Astrocyte (in vitro differentiated cells and primary cell): ENCODE results near the gene MIA. TPM values are rescaled to one million over a fixed set of nuclear protein-coding genes. Genes with fewer than 3 reads are reported as not detected.

Source experiments
- DNase-seq: peaks from one replicate; pipeline ENCODE4 v3.0.0-alpha.2; 2010; ENCODE audit warnings: low read depth
- FAIRE-seq: peaks from 2 replicates; lab custom pipeline; 2011; peaks lifted over from hg19 to GRCh38; lab: Jason Lieb, UNC
- H2AFZ ChIP-seq: 2 replicates; pipeline ENCODE4 v1.6.0; 2012; ENCODE audit warnings: low read depth, low read length, inconsistent platforms
- H3K27ac ChIP-seq: 2 replicates; pipeline ENCODE4 v1.5.1; 2011; ENCODE audit warnings: low read depth, low read length, inconsistent platforms
- H3K27me3 ChIP-seq: 2 replicates; pipeline ENCODE4 v1.6.0; 2011; ENCODE audit warnings: low read length, inconsistent platforms; ENCODE audit not compliant: insufficient read depth
- H3K36me3 ChIP-seq: 2 replicates; pipeline ENCODE4 v1.5.1; 2011; ENCODE audit warnings: low read length, inconsistent platforms; ENCODE audit not compliant: insufficient read depth
- H3K4me1 ChIP-seq: 2 replicates; pipeline ENCODE4 v1.5.1; 2011; ENCODE audit warnings: low read length, inconsistent platforms; ENCODE audit not compliant: insufficient read depth
- H3K4me2 ChIP-seq: 2 replicates; pipeline ENCODE4 v1.6.0; 2012; ENCODE audit warnings: low read length, inconsistent platforms
- H3K4me3 ChIP-seq: 2 replicates; pipeline ENCODE4 v1.5.1; 2011; ENCODE audit warnings: low read depth, mild to moderate bottlenecking, low read length, inconsistent platforms; ENCODE audit not compliant: insufficient read depth
- H3K79me2 ChIP-seq: 2 replicates; pipeline ENCODE4 v1.6.0; 2012; ENCODE audit warnings: mild to moderate bottlenecking, low read length, inconsistent platforms; ENCODE audit not compliant: insufficient read depth
- H3K9ac ChIP-seq: 2 replicates; pipeline ENCODE4 v1.6.0; 2012; ENCODE audit warnings: mild to moderate bottlenecking, low read length, inconsistent platforms
- H3K9me3 ChIP-seq: 2 replicates; pipeline ENCODE4 v1.5.1; 2012; ENCODE audit warnings: low read depth, mild to moderate bottlenecking, low read length, inconsistent platforms; ENCODE audit not compliant: insufficient read depth
- H4K20me1 ChIP-seq: 2 replicates; pipeline ENCODE4 v1.6.0; 2012; ENCODE audit warnings: low read length, inconsistent platforms; ENCODE audit not compliant: insufficient read depth
- H3K27ac Mint-ChIP-seq: one replicate; pipeline ENCODE4 v1.8.0; 2021; ENCODE audit warnings: mild to moderate bottlenecking, mixed read lengths; ENCODE audit not compliant: unreplicated experiment
- H3K27me3 Mint-ChIP-seq: one replicate; pipeline ENCODE4 v1.8.0; 2021; ENCODE audit warnings: low read depth, mixed read lengths; ENCODE audit not compliant: unreplicated experiment
- H3K36me3 Mint-ChIP-seq: one replicate; pipeline ENCODE4 v1.8.0; 2021; ENCODE audit warnings: low read depth, mixed read lengths; ENCODE audit not compliant: unreplicated experiment
- H3K4me1 Mint-ChIP-seq: one replicate; pipeline ENCODE4 v1.8.0; 2021; ENCODE audit warnings: low read depth, mixed read lengths; ENCODE audit not compliant: unreplicated experiment
- H3K4me3 Mint-ChIP-seq: one replicate; pipeline ENCODE4 v1.8.0; 2021; ENCODE audit warnings: mild to moderate bottlenecking, moderate library complexity, mixed read lengths; ENCODE audit not compliant: unreplicated experiment
- H3K9me3 Mint-ChIP-seq: one replicate; pipeline ENCODE4 v1.8.0; 2021; ENCODE audit warnings: mild to moderate bottlenecking, mixed read lengths; ENCODE audit not compliant: unreplicated experiment
- CTCF ChIP-seq: IDR thresholded peaks from 2 replicates; pipeline ENCODE4 v1.5.1; 2011; ENCODE audit warnings: low read depth, mild to moderate bottlenecking, inconsistent platforms, low read length, moderate library complexity; ENCODE audit not compliant: insufficient read depth
- EZH2 ChIP-seq: IDR thresholded peaks from 2 replicates; pipeline ENCODE4 v1.6.1; 2012; ENCODE audit warnings: mild to moderate bottlenecking, low read length, inconsistent platforms; ENCODE audit not compliant: insufficient read depth
- total RNA-seq: library from RNA; stranded (reverse); gene quantifications from 2 replicates; pipeline ENCODE4 v1.2.1, GENCODE V29; 2021

The MIA gene
- total RNA-seq, 1 donor from 2014 or later = 2.5 TPM

GRCh38 chr19:40754611-40755247, 20.6 kb upstream of the MIA start:
- Histone ChIP-seq H3K9me3 (no peaks in the 10 kb centered on the region), H3K27me3 (no peaks in the 10 kb centered on the region), H3K79me2 (peaks cover 80% of the 10 kb centered on the region), H3K27ac (no peak overlapping the region), H3K4me2 (peak overlapping the region; percentile 51), H2AFZ (no peak overlapping the region), H4K20me1 (peaks cover 51% of the 10 kb centered on the region), H3K4me3 (no peak overlapping the region), H3K9ac (peak overlapping the region; percentile 52), H3K36me3 (peaks cover 10% of the 10 kb centered on the region), H3K4me1 (peaks cover 19% of the 10 kb centered on the region)
- peaks cover 24% of the 10 kb centered on the region for H3K36me3 Mint-ChIP-seq
- no peaks in the 10 kb centered on the region for H3K27me3 Mint-ChIP-seq
- peaks cover 22% of the 10 kb centered on the region for H3K4me1 Mint-ChIP-seq
- FAIRE-seq (no peak), DNase-seq (no peak)
- TF ChIP-seq EZH2 = no peak
- TF ChIP-seq CTCF = no peak
- peak overlapping the region; percentile 52 for H3K4me3 Mint-ChIP-seq
- H3K9me3 Mint-ChIP-seq = no peaks in the 10 kb centered on the region
- H3K27ac Mint-ChIP-seq = peak overlapping the region; percentile 70

DNA sequence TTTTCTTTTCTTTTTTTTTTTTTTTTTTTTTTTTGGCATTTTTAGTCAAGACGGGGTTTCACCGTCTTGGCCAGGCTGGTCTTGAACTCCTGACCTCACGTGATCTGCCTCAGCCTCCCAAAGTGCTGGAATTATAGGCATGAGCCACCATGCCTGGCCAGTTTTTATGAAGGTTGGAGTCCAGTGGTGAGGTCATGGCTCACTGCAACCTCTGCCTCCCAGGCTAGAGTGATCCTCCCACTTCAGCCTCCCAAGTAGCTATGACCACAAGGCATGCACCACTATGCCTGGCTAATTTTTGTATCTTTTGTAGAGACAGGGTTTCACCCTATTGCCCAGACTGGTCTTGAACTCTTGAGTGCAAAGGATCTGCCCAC, 20.1 kb upstream of the MIA start:
- Mint-ChIP-seq H3K27ac (no peak overlapping the region), H3K36me3 (peaks cover 24% of the 10 kb centered on the region), H3K4me1 (peaks cover 22% of the 10 kb centered on the region), H3K9me3 (no peaks in the 10 kb centered on the region), H3K4me3 (peak overlapping the region; percentile 45), H3K27me3 (no peaks in the 10 kb centered on the region)
- DNase-seq = no peak
- H3K4me3 ChIP-seq = no peak overlapping the region
- H3K4me2 ChIP-seq = peak overlapping the region; percentile 43
- no peak overlapping the region for H2AFZ ChIP-seq
- H3K27me3 ChIP-seq = no peaks in the 10 kb centered on the region
- H3K27ac ChIP-seq = no peak overlapping the region
- H3K9ac ChIP-seq = no peak overlapping the region
- H3K9me3 ChIP-seq = no peaks in the 10 kb centered on the region
- no peak for FAIRE-seq
- H4K20me1 ChIP-seq = peaks cover 54% of the 10 kb centered on the region
- TF ChIP-seq EZH2 = no peak
- TF ChIP-seq CTCF = no peak
- H3K4me1 ChIP-seq = peaks cover 14% of the 10 kb centered on the region
- peaks cover 85% of the 10 kb centered on the region for H3K79me2 ChIP-seq
- peaks cover 15% of the 10 kb centered on the region for H3K36me3 ChIP-seq

- peaks cover 90% of the 10 kb centered on the region for H3K79me2 ChIP-seq
- Mint-ChIP-seq H3K27me3 (no peaks in the 10 kb centered on the region), H3K9me3 (no peaks in the 10 kb centered on the region), H3K4me3 (peak overlapping the region; percentile 45), H3K27ac (no peak overlapping the region), H3K4me1 (peaks cover 22% of the 10 kb centered on the region), H3K36me3 (peaks cover 26% of the 10 kb centered on the region)
- peaks cover 14% of the 10 kb centered on the region for H3K4me1 ChIP-seq
- H3K27me3 ChIP-seq = no peaks in the 10 kb centered on the region
- DNase-seq (no peak), FAIRE-seq (no peak)
- peak overlapping the region; percentile 43 for H3K4me2 ChIP-seq
- TF ChIP-seq EZH2 (no peak), CTCF (no peak)
- peaks cover 21% of the 10 kb centered on the region for H3K36me3 ChIP-seq
- peaks cover 60% of the 10 kb centered on the region for H4K20me1 ChIP-seq
- no peak overlapping the region for H3K27ac ChIP-seq
- no peak overlapping the region for H2AFZ ChIP-seq
- no peaks in the 10 kb centered on the region for H3K9me3 ChIP-seq
- H3K9ac ChIP-seq = no peak overlapping the region
- H3K4me3 ChIP-seq = no peak overlapping the region
Measured at GRCh38 chr19:40755791-40756190, 19.5 kb upstream of the MIA start.
